GM06990 (cell line): ENCODE measurements around the gene C6orf89.

ENCODE experiments used
- DNase-seq: peaks from one replicate; pipeline ENCODE4 v3.0.0-alpha.2; 2011; ENCODE audit not compliant: insufficient read length; ENCODE audit errors: extremely low read depth
- H3K27me3 ChIP-seq: replicated peaks from 2 replicates; pipeline ENCODE4 v1.6.0; 2011; ENCODE audit warnings: low read length; ENCODE audit not compliant: control insufficient read depth, insufficient read depth
- H3K36me3 ChIP-seq: 2 replicates; pipeline ENCODE4 v1.5.1; 2011; ENCODE audit warnings: low read length; ENCODE audit not compliant: control insufficient read depth, insufficient read depth
- H3K4me3 ChIP-seq: replicated peaks from 2 replicates; pipeline ENCODE4 v1.5.1; 2011; ENCODE audit warnings: low read depth, mild to moderate bottlenecking, control low read depth, low read length
- TF ChIP-seq, protein P1 (sequence below): IDR thresholded peaks from 2 replicates; pipeline ENCODE4 v1.5.1; 2011; ENCODE audit warnings: low read length, control low read depth, mild to moderate bottlenecking, inconsistent platforms; ENCODE audit not compliant: insufficient read depth, poor library complexity, severe bottlenecking

The C6orf89 gene

DNA sequence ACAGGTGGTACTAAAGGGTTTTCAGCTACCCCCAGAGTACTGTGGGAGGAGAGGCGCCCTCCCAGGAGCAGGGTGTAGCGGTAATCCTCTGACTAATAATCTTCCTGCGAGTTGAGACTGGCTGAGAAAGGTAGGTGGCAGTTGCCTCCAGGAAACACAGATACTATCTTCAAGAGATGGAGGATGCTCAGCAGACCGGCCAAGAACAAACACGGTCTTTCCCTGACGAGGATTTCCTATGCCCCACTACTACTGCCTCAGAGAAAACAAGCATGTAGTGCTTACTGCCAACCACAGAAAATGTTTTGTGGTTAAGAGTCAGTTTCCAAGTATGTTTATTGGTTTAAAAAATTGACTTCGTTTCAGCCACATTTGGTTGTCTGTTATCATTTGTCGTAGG is 26.8 kb downstream of the C6orf89 start:
- DNase-seq, result peak; percentile 39
- TF ChIP-seq, protein P1, sequence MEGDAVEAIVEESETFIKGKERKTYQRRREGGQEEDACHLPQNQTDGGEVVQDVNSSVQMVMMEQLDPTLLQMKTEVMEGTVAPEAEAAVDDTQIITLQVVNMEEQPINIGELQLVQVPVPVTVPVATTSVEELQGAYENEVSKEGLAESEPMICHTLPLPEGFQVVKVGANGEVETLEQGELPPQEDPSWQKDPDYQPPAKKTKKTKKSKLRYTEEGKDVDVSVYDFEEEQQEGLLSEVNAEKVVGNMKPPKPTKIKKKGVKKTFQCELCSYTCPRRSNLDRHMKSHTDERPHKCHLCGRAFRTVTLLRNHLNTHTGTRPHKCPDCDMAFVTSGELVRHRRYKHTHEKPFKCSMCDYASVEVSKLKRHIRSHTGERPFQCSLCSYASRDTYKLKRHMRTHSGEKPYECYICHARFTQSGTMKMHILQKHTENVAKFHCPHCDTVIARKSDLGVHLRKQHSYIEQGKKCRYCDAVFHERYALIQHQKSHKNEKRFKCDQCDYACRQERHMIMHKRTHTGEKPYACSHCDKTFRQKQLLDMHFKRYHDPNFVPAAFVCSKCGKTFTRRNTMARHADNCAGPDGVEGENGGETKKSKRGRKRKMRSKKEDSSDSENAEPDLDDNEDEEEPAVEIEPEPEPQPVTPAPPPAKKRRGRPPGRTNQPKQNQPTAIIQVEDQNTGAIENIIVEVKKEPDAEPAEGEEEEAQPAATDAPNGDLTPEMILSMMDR, result no peak
- Histone ChIP-seq H3K36me3 (peaks cover 11% of the 10 kb centered on the region), H3K4me3 (no peak overlapping the region), H3K27me3 (no peaks in the 10 kb centered on the region)

DNA sequence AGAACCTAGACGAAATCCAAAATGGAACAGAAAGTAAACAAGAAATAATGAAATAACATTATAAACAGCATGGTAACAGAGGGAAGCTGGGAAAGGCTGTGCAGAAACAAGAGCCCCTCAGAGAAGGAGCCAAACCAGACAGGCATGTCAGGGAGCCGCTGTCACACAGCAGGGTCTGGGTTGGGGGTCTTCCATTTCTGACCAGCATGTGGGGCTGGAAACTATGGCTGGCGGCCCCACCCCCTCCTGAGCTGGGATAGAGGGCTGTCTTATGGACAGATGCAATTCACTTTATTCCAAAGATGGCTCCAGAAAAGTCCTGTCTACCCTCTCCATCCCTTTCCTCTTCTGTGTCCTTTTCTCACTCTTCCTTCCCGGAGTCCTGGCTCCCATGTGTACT is 27.3 kb downstream of the C6orf89 start:
- DNase-seq, result no peak
- no peak overlapping the region for H3K4me3 ChIP-seq
- H3K36me3 ChIP-seq, result peaks cover 10% of the 10 kb centered on the region
- H3K27me3 ChIP-seq, result no peaks in the 10 kb centered on the region
- TF ChIP-seq, protein P1, result no peak

DNA sequence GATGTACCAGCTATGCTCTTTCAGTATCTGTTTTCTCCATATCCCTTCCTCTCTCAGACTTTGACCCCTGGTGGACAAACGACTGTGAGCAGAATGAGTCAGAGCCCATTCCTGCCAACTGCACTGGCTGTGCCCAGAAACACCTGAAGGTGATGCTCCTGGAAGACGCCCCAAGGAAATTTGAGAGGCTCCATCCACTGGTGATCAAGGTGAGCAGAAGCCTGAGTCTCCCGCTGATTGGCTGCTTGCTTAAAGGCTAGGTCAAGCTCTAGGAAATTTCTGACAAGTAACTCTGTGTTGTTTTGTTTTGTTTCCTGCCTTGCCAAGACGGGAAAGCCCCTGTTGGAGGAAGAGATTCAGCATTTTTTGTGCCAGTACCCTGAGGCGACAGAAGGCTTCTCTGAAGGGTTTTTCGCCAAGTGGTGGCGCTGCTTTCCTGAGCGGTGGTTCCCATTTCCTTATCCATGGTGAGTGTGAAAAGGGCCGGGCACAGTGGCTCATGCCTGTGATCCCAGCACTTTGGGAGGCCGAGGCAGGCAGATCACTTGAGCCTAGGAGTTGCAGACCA is 28.6 kb downstream of the C6orf89 start:
- no peak for DNase-seq
- Histone ChIP-seq H3K36me3 (peaks cover 13% of the 10 kb centered on the region), H3K27me3 (no peaks in the 10 kb centered on the region), H3K4me3 (no peak overlapping the region)
- TF ChIP-seq, protein P1, result no peak

DNA sequence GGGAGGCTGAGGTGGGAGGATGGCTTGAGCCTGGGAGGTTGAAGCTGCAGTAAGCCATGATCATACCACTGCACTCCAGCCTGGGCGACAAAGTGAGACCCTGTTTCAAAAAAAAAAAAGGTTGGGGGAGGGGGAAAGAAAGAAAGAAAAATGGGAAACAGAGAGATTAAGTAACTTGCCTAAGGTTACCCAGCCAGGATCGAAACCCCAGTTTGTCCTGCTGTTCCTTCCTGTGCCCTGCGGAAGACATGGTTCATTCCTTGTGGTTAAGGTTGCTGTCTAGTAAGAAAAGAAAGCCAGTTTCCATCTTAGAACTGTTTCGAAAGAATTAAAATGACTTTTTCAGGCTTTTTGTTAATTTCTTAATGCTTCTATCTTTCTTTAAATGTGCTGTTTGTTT is 29.8 kb downstream of the C6orf89 start:
- TF ChIP-seq, protein P1, result no peak
- no peak overlapping the region for H3K4me3 ChIP-seq
- no peak for DNase-seq
- H3K36me3 ChIP-seq, result peaks cover 13% of the 10 kb centered on the region
- no peaks in the 10 kb centered on the region for H3K27me3 ChIP-seq

DNA sequence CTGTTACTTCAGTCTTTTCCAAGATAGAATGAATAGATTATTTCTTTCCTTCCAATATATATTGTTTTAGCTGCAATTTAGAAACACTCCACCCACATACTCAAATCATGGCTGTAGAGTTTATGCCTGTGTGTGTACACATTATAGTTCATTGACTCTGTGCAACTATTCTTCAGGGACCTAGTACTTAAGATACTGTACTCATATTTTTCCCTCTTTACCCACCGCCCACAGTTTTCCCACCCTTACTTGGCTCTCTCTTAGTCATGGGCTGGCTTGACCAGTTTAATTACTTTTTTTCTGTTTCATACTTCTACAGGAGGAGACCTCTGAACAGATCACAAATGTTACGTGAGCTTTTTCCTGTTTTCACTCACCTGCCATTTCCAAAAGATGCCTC is 30.4 kb downstream of the C6orf89 start:
- DNase-seq, result no peak
- TF ChIP-seq, protein P1, result no peak
- no peaks in the 10 kb centered on the region for H3K27me3 ChIP-seq
- H3K36me3 ChIP-seq, result peaks cover 13% of the 10 kb centered on the region
- no peak overlapping the region for H3K4me3 ChIP-seq

DNA sequence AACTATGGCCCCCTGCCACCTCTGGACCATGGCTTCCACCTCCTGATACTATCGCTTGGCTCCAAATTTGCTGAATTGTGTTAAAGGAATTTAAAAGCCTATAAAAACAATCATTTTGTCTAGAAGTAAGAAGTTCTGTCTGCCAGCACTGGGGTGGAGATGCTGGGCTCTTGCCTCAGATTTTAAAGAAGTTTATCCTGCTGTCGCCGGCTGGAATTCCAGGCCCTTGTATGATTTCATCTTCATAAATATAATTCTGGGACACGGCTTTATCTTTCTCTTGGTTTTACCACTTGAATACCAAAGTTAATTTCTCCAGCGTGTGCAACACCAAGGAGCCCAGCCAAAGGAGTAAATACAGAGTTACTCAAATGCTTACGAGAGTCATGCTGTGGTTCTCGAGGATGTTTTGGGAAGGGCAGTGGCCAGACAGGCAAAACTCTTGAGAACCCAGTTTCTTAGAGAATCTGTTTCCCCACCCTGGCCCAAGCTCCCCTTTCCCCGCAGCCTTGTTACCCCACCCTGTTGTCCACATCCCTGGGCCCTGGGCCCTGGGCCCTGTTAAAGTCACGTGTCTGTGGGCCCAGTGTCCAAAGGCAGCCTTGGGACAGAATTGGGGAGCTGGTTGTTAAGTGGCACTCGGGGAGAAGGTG is 31.9 kb downstream of the C6orf89 start:
- H3K4me3 ChIP-seq, result no peak overlapping the region
- H3K27me3 ChIP-seq, result no peaks in the 10 kb centered on the region
- no peak for DNase-seq
- TF ChIP-seq, protein P1, result no peak
- H3K36me3 ChIP-seq, result peaks cover 13% of the 10 kb centered on the region
